ENCODE results near the gene EXOC2. TPM values are rescaled to one million over a fixed set of nuclear protein-coding genes. Genes with fewer than 3 reads are reported as not detected.

Gene EXOC2
- total and polyA plus RNA-seq, 8 donors: 2.5 to 10.3 (median 6.4) TPM

- WGBS, 2 donors: 85 to 90% methylated on average over 16 of the region's 16 CpGs
- intact Hi-C loops (cut with DNase I): no loop called here
Observed at GRCh38 chr6:572596-573265, 120.2 kb downstream of the EXOC2 start.

GRCh38 chr6:571892-572291 is 121.0 kb downstream of the EXOC2 start:
- no peak overlapping the region for H3K4me3 ChIP-seq
- no peak for DNase-seq
- no peaks in the 10 kb centered on the region for H3K4me1 ChIP-seq
- WGBS, 2 donors: 96 to 98% methylated on average over 6 of the region's 6 CpGs
- H3K27ac ChIP-seq: no peak overlapping the region
- no peaks in the 10 kb centered on the region for H3K36me3 ChIP-seq
- TF ChIP-seq, protein P1, sequence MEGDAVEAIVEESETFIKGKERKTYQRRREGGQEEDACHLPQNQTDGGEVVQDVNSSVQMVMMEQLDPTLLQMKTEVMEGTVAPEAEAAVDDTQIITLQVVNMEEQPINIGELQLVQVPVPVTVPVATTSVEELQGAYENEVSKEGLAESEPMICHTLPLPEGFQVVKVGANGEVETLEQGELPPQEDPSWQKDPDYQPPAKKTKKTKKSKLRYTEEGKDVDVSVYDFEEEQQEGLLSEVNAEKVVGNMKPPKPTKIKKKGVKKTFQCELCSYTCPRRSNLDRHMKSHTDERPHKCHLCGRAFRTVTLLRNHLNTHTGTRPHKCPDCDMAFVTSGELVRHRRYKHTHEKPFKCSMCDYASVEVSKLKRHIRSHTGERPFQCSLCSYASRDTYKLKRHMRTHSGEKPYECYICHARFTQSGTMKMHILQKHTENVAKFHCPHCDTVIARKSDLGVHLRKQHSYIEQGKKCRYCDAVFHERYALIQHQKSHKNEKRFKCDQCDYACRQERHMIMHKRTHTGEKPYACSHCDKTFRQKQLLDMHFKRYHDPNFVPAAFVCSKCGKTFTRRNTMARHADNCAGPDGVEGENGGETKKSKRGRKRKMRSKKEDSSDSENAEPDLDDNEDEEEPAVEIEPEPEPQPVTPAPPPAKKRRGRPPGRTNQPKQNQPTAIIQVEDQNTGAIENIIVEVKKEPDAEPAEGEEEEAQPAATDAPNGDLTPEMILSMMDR (IDR thresholded peaks at IDR 0.05): no peak
- intact Hi-C loops (cut with DNase I): no loop called here
- no peaks in the 10 kb centered on the region for H3K9me3 ChIP-seq
- no peaks in the 10 kb centered on the region for H3K27me3 ChIP-seq
- FAIRE-seq: no peak
- ATAC-seq: no peak

More at GRCh38 chr6:572596-573265, 120.2 kb downstream of the EXOC2 start:
- Histone ChIP-seq H3K36me3 (no peaks in the 10 kb centered on the region), H3K27ac (no peak overlapping the region), H3K4me3 (no peak overlapping the region), H3K4me1 (no peaks in the 10 kb centered on the region), H3K9me3 (no peaks in the 10 kb centered on the region), H3K27me3 (no peaks in the 10 kb centered on the region)
- FAIRE-seq (no peak), DNase-seq (no peak), ATAC-seq (no peak)
- TF ChIP-seq, protein P1 (IDR thresholded peaks at IDR 0.05): no peak

DNA sequence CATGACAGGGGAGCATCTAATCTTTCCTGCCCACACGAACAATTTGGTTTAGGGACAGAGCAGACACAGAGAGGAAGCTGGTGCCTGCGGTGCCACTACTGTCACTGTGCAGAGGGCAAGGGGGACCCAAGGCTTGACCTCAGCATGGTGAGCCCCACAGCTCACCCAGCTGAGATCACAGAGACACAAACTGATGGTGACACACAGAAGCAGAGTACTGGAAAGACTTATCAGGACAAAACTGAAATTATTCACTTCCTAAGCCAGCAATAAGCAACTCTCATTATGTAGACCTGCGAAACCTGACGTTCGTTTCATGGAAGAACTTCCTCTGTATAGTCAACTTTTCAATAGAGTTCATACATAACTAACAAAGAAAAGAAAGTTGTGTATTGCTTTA is 122.1 kb downstream of the EXOC2 start:
- TF ChIP-seq, protein P1 (IDR thresholded peaks at IDR 0.05): no peak
- Histone ChIP-seq H3K27ac (no peak overlapping the region), H3K27me3 (no peaks in the 10 kb centered on the region), H3K4me1 (no peaks in the 10 kb centered on the region), H3K4me3 (no peak overlapping the region), H3K9me3 (no peaks in the 10 kb centered on the region), H3K36me3 (no peaks in the 10 kb centered on the region)
- WGBS, 2 donors: 95 to 98% methylated on average over 5 of the region's 5 CpGs
- DNase-seq (no peak), ATAC-seq (no peak), FAIRE-seq (no peak)
- intact Hi-C loops (cut with DNase I): no loop called here

DNA sequence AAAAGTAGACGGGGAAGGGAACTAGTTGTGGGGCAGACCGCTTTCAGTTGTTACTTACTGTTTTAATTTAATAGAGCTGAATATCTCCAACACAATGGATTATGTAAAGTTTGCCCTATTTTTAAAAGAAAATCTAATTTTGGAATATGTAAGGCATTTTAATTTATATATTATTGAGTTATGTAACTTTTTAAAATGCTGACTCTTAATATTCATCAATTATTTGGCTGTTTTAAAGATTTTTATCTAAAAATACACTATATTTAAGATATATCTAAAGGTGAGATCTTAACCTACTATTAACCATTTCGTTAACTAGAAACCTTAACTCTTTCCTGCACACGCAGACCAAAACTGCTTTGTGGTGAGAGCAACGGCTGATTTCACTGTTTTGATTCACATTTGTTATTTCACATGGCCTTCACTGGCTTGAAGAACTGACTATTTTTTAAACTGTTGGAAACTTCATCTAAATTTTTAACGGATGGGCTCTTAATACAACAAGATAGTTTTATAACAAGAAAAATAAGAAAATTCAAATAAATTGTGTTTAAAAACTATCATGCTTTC is 123.9 kb downstream of the EXOC2 start:
- Histone ChIP-seq H3K4me3 (no peak overlapping the region), H3K36me3 (peaks cover 0 to 7% (median 0%) of the 10 kb centered on the region in 3 donors), H3K27me3 (no peaks in the 10 kb centered on the region), H3K27ac (no peak overlapping the region), H3K9me3 (no peaks in the 10 kb centered on the region), H3K4me1 (no peaks in the 10 kb centered on the region)
- DNase-seq (no peak), ATAC-seq (no peak), FAIRE-seq (no peak)
- intact Hi-C loops (cut with DNase I): no loop called here
- TF ChIP-seq, protein P1 (IDR thresholded peaks at IDR 0.05): no peak
- 92 to 93% methylated on average over 6 of the region's 6 CpGs for WGBS, 2 donors

- TF ChIP-seq, protein P1 (IDR thresholded peaks at IDR 0.05): no peak
- H3K9me3 ChIP-seq: no peaks in the 10 kb centered on the region
- DNase-seq (no peak), FAIRE-seq (no peak), ATAC-seq (no peak)
- H3K4me3 ChIP-seq: no peak overlapping the region
- H3K4me1 ChIP-seq: no peaks in the 10 kb centered on the region
- H3K27me3 ChIP-seq: no peaks in the 10 kb centered on the region
- H3K27ac ChIP-seq: no peak overlapping the region
- intact Hi-C loops (cut with DNase I): no loop called here
- H3K36me3 ChIP-seq: peaks cover 0 to 12% (median 0%) of the 10 kb centered on the region in 3 donors
- WGBS, 2 donors: 86 to 88% methylated on average over 9 of the region's 9 CpGs
Observed at GRCh38 chr6:568085-568484, 124.9 kb downstream of the EXOC2 start.

Measured in pancreas (tissue), 10 donors.